ENCODE data around the gene GARRE1. TPM values are rescaled to one million over a fixed set of nuclear protein-coding genes. Genes with fewer than 3 reads are reported as not detected.

Gene GARRE1
- polyA plus RNA-seq, 1 experiment: 17.6 TPM

DNA sequence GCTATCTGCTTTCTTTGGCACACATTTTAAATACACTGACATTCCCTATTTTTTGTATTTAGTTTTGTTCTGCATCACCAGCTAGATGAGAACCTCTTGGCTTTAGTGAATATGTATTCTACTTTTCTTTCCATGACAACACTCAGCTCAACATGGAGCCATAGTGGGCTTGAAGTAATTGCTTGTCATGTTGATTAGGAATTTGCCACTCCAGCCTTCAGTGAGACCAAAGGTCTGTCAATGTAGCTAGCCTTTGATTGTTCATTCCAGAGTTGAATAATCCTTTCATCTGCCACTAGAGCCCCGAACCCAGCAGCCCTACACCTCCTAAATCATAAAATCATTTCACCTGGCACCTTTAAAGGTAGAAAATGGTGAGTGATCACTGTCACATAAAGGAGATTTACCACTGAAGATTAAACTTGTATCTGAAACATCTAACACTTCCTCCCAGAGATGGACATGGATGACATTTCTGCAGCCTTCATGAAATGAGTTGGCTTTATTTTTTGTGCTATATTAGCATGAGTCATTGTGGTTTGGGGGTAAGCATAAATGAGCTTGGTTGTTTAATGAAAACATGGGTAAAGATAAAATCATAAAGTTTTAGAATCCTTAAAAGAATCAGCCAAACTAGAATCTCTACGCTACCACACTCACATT lies 29.2 kb upstream of the GARRE1 start:
- no peaks in the 10 kb centered on the region for H3K27me3 ChIP-seq (ENCODE audit: control insufficient read depth, insufficient read depth, low read length)
- ChIA-PET POLR2A (interaction anchor here (0.9 to 1.0 kb wide), 2 partner anchors 12 to 21 kb away, joined by 3 to 4 read pairs; no protein-coding TSS in a partner anchor), CTCF (interaction anchor here (0.6 to 2.6 kb wide), 4 partner anchors 15 to 121 kb away, joined by 3 to 15 read pairs (median 6); no protein-coding TSS in a partner anchor)
- TF ChIP-seq CTCF (IDR thresholded peaks at IDR 0.05; ENCODE audit: low read depth, low read length): no peak
- H3K27ac ChIP-seq (ENCODE audit: low read depth, low read length): no peak overlapping the region
- no peak for DNase-seq (ENCODE audit: low read depth, low spot score)
- no peak overlapping the region for H3K4me3 ChIP-seq (ENCODE audit: low read depth, low read length)
- H3K9me3 ChIP-seq (ENCODE audit: control insufficient read depth, insufficient read depth, low read length): no peaks in the 10 kb centered on the region

- no peak for TF ChIP-seq CTCF (IDR thresholded peaks at IDR 0.05; ENCODE audit: low read depth, low read length)
- POLR2A ChIA-PET: interaction anchor here (0.9 to 1.0 kb wide), 2 partner anchors 12 to 21 kb away, joined by 3 to 4 read pairs; no protein-coding TSS in a partner anchor
- Histone ChIP-seq H3K4me3 (ENCODE audit: low read depth, low read length) (no peak overlapping the region), H3K27ac (ENCODE audit: low read depth, low read length) (no peak overlapping the region), H3K9me3 (ENCODE audit: control insufficient read depth, insufficient read depth, low read length) (no peaks in the 10 kb centered on the region), H3K27me3 (ENCODE audit: control insufficient read depth, insufficient read depth, low read length) (no peaks in the 10 kb centered on the region)
- DNase-seq (ENCODE audit: low read depth, low spot score): no peak
- CTCF ChIA-PET: interaction anchor here (0.6 to 2.6 kb wide), 2 partner anchors 95 to 120 kb away, joined by 8 to 15 read pairs; no protein-coding TSS in a partner anchor
Observed at GRCh38 chr19:34225659-34226015, 28.7 kb upstream of the GARRE1 start.

- Histone ChIP-seq H3K9me3 (ENCODE audit: control insufficient read depth, insufficient read depth, low read length) (no peaks in the 10 kb centered on the region), H3K27ac (ENCODE audit: low read depth, low read length) (no peak overlapping the region), H3K27me3 (ENCODE audit: control insufficient read depth, insufficient read depth, low read length) (no peaks in the 10 kb centered on the region), H3K4me3 (ENCODE audit: low read depth, low read length) (no peak overlapping the region)
- DNase-seq (ENCODE audit: low read depth, low spot score): no peak
- ChIA-PET CTCF (interaction anchor here (0.7 to 2.6 kb wide), 3 partner anchors 49 to 120 kb away, joined by 3 to 15 read pairs (median 3); no protein-coding TSS in a partner anchor), POLR2A (interaction anchor here (0.7 to 1.0 kb wide), 3 partner anchors 11 to 853 kb away, joined by 3 to 9 read pairs (median 4); partner anchors contain the start of gene CEBPG)
- no peak for TF ChIP-seq CTCF (IDR thresholded peaks at IDR 0.05; ENCODE audit: low read depth, low read length)
Observed at GRCh38 chr19:34226036-34226435, 28.3 kb upstream of the GARRE1 start.

- ChIA-PET POLR2A (no interaction called here), CTCF (interaction anchor here (0.6 to 2.1 kb wide), 2 partner anchors 8 to 118 kb away, joined by 4 to 7 read pairs; no protein-coding TSS in a partner anchor)
- Histone ChIP-seq H3K27me3 (ENCODE audit: control insufficient read depth, insufficient read depth, low read length) (no peaks in the 10 kb centered on the region), H3K27ac (ENCODE audit: low read depth, low read length) (no peak overlapping the region), H3K9me3 (ENCODE audit: control insufficient read depth, insufficient read depth, low read length) (no peaks in the 10 kb centered on the region), H3K4me3 (ENCODE audit: low read depth, low read length) (no peak overlapping the region)
- no peak for TF ChIP-seq CTCF (IDR thresholded peaks at IDR 0.05; ENCODE audit: low read depth, low read length)
- DNase-seq (ENCODE audit: low read depth, low spot score): no peak
Observed at GRCh38 chr19:34228347-34228746, 26.0 kb upstream of the GARRE1 start.

DNA sequence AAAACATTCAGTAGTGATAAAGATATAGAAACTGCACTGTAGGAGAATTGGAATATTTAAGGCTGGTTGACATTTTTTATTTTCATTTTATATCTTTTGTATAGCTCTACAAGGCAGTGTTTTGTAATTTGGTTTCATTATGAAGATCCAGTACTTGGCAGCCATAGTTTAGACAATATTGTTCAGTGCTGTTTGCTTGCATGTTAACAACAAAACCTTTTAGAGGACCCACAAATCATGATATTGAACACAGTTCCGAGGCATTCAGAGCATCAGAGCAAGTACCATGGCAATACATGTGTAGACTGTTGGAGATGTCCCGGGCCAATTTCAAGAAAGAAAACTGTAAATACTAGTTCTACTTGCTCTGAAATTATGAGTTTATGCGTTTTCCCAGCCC lies 25.6 kb upstream of the GARRE1 start:
- H3K27me3 ChIP-seq (ENCODE audit: control insufficient read depth, insufficient read depth, low read length): no peaks in the 10 kb centered on the region
- H3K9me3 ChIP-seq (ENCODE audit: control insufficient read depth, insufficient read depth, low read length): no peaks in the 10 kb centered on the region
- ChIA-PET CTCF (interaction anchor here (0.6 to 2.1 kb wide), 3 partner anchors 8 to 118 kb away, joined by 3 to 7 read pairs (median 4); no protein-coding TSS in a partner anchor), POLR2A (no interaction called here)
- H3K4me3 ChIP-seq (ENCODE audit: low read depth, low read length): no peak overlapping the region
- no peak overlapping the region for H3K27ac ChIP-seq (ENCODE audit: low read depth, low read length)
- TF ChIP-seq CTCF (IDR thresholded peaks at IDR 0.05; ENCODE audit: low read depth, low read length): no peak
- no peak for DNase-seq (ENCODE audit: low read depth, low spot score)
